GM18909 (cell line): ENCODE measurements around the gene SUPT3H.

ENCODE experiments used
- ATAC-seq: cut with Tn5 transposase; IDR thresholded peaks from one replicate; pipeline ENCODE4 v1.9.1; 2021; ENCODE audit warnings: mild to moderate bottlenecking; ENCODE audit not compliant: unreplicated experiment, poor library complexity

Gene SUPT3H

GRCh38 chr6:45132658-45133294 lies 245.0 kb downstream of the SUPT3H start:
- ATAC-seq, result no peak

DNA sequence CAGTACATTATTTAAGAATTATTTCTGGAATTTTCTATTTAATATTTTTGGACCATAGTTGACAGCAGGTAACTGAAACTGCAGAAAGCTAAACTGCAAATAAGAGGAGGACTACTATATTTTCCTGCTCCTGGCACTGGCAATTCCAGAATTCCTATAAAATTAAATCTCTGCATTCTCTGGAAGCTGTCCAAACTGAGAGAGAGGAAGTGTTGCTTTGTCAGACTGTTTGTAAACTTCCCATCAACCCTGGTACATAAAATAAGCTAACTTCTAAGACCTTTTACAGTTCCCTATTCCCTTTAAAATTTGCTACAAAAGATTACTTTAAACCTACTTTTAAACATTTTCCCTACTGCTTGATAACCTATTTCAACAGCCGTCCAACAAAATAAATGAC lies 245.7 kb downstream of the SUPT3H start:
- no peak for ATAC-seq

DNA sequence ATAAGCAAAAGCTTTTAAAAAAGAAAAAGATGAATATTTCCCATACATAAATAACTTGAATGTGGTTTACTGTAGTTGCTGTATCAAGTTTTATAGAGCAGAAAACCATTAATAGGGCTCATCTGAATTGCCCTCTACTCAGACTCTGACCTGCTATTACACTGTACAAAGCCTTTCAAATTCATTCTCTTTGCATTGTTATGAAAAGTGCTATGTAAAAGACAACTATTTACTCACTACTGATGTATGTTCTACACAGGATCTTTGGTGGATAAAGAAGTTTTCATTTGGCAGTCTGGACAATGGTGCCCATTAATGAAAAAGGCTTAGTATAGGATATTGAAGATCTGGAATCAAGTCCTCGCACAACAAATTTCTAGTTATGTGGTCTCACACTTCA lies 248.7 kb downstream of the SUPT3H start:
- no peak for ATAC-seq

DNA sequence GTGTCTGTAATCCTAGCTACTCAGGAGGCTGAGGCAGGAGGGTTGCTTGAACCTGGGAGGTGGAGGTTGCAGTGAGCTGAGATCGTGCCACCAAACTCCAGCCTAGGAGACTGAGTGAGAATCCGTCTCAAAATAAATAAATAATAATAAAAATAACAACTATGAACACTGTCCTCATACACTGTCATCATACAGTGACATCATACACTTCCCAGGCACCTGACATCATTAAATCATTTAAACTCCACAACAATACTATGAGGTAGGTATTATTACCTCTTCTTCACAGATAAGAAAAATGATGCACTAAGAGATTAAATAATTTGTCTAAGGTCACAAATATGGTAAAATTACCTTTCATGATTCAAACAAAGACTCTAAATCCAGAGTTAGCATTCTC lies 250.5 kb downstream of the SUPT3H start:
- ATAC-seq, result no peak

GRCh38 chr6:45126033-45126432 lies 251.7 kb downstream of the SUPT3H start:
- ATAC-seq, result no peak

DNA sequence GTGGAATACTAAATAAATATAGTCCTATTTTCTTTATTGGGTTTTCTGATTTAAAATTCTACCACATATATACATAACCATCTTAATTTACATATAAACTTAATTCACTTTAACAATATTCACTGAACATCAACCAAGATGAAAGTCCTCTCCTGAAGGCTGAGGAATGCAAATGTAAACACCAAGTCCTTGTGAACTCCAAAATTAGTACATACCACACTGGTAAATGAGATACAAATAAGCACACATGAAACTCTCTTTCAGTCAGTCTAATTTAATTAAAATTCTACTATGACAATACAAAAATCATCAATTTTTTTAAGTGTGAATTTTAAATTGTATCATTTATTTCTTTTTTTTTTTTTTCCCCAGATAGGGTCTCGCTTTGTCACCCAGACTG lies 254.7 kb downstream of the SUPT3H start:
- ATAC-seq, result no peak

GRCh38 chr6:45118754-45119153 lies 259.0 kb downstream of the SUPT3H start:
- ATAC-seq, result no peak

DNA sequence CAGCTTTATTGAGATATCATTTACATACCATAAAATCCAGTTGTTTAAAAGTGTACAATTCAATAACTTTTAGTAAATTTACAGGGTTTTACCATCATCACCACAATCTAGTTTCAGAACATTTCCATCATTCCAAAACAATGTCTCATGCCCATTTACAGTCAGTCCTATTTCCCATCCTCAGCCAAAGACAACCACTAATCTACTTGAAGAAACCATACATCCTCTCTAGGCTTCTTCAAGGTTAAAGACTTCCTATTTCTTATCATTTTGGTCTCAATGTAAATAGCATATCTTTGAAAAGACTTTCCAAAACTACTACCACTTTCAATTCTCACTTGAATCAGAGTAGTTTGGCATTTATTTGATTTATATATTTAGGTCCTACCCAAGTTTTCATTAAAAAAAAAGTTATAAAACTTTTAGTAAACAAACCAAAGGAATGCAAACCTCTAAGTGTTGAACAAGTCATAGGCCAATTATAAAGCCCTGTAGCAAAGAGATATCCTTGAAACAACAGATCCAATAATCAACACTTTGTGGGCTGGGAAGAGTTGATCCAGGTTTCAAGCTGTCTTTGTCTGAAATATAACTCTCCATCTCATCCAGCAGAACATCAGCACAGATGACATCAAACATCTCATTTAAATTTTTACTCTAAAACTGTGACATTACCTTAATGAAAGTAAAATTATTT lies 260.9 kb downstream of the SUPT3H start:
- ATAC-seq, result no peak

DNA sequence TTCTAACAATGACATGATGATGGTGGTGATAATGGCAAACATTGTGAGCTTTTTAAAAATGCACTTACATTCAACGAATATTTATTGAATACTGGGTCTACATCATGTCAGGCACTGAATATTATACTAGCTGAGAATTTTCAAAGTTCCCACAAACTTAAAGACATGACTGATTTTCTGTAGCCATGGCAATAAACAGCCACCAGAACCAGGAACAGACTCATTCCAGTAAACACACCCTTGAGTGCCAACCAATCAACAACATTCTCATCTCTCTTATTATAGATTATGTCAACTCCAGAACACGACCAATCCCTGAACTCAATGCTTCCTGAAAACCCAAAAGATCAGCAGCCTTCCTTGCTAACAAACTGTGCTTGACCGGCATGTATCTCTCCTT lies 262.0 kb downstream of the SUPT3H start:
- ATAC-seq, result no peak

DNA sequence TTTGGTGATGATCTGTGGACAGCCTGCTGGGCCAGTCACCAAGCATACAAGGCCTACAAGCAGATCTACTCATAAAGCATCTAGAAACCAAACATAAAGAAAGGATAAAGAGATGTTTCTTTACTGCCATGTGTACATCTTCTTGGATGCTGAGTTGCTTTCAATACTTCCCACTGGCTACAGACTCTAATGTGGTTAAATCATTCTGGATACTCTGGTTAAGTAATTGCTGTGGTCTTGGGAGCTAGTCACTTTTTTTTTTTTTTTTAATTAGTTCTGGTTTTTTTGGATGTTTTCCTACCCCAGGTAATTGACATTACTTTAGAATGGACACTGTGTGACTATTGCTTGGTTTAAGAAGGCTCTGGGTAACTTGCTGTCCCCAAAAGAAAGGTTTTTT lies 265.0 kb downstream of the SUPT3H start:
- ATAC-seq, result no peak

DNA sequence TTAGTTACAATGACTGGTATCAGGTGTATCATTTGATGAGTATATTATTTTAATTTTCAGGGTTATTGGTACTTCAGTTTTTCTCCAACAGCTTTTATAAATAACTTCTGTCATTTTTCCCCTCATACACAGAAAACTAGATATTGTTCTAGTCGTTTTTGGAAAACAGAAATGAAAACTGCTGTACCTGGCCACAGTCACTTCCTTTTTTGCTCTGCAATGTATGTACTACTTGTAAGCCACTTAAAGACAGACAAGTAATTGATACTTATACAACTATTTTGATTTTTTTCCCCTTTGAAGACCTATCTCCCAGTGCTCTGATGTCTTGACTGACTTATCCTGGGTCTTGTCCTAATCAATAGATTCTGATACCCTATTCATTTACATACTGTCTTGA lies 268.2 kb downstream of the SUPT3H start:
- no peak for ATAC-seq

DNA sequence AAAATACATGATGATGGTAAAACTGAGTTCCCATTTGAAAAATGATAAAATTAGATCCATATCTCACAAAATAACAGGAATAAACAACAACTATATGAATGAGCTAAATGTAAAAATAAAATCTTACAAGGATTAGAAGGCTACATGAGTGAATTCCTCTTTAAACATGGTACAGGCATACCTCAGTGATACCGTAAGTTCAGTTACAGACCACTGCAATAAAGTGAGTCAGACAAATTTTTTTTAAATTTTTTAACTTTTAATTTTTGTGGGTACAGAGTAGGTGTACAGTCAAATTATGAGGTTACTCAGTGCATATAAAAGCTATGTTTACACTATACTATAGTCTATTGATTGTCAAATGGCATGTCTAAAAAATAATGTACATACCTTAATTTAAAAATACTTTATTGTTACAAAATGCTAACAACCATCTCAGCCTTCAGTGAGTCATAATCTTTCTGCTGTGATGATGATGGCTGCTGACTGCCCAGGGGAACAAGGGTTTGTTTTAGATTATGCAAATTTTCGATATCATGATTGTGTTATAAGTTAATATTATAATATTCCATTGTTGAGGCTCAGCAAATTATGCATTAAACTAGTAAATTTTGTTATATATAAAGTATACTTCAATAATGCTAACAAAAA lies 272.4 kb downstream of the SUPT3H start:
- no peak for ATAC-seq

GRCh38 chr6:45104429-45104828 lies 273.3 kb downstream of the SUPT3H start:
- no peak for ATAC-seq

GRCh38 chr6:45098256-45098655 lies 279.5 kb downstream of the SUPT3H start:
- ATAC-seq, result no peak

DNA sequence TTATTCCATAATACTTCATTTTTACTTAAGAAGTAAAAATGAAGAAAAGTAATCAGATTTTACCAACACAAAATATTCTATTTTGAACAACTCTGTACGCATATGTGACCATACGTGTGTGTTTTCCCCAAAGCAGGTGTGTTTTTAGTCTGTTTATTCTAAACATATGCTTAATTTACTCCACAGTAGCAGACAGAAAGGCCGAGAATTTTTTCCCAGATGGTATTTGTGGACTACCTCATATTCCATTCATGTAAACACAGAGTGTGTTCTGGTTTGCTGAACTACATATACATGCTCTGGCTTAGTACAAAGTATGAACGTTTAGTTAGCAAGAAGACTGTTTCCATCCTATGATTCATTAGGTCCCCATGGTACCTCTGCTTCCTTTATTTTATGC lies 282.9 kb downstream of the SUPT3H start:
- ATAC-seq, result no peak

- no peak for ATAC-seq
Measured at GRCh38 chr6:45092135-45092534, 285.6 kb downstream of the SUPT3H start.

GRCh38 chr6:45086360-45087084 lies 291.2 kb downstream of the SUPT3H start:
- no peak for ATAC-seq

- no peak for ATAC-seq
Measured at GRCh38 chr6:45084257-45084656, 293.5 kb downstream of the SUPT3H start.

DNA sequence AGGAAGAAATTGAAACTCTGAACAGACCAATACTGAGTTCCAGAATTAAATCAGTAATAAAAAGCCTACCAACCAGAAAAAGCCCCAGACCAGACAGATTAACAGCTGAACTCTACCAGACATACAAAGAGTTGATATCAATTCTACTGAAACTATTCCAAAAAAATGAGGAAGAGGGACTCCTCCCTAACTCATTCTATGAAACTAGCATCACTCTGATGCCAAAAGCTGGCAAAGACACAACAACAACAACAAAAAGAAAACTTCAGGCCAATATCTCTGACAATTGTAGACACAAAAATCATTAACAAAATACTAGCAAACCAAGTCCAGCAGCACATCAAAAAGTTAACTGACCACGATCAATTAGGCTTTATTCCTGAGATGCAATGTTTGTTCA lies 295.6 kb downstream of the SUPT3H start:
- ATAC-seq, result no peak

DNA sequence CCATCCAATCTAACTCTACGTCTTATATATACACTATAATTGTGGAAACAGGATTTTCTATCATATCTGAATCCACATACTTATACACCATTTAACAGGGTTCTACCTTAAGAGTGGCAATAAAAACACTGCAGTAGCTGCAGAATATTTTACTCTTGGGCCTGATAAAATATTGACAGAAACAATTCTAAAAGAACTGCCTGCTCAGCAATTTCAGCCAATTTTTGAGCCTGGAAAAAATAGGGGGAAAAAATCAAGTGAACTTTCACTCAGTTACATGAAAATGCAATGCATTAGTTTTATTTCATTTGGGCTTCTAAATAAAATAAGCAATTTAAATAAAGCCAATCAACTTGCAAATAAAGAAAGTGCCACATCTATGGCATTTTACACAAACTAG lies 296.1 kb downstream of the SUPT3H start:
- no peak for ATAC-seq

GRCh38 chr6:45078432-45078831 lies 299.3 kb downstream of the SUPT3H start:
- ATAC-seq, result no peak
